Iris pigment epithelial cell (primary cell): ENCODE measurements around the gene MVB12B.

Source experiments
- DNase-seq: peaks from one replicate; pipeline ENCODE4 v3.0.0-alpha.2; 2011; ENCODE audit warnings: low read depth

The MVB12B gene

DNA sequence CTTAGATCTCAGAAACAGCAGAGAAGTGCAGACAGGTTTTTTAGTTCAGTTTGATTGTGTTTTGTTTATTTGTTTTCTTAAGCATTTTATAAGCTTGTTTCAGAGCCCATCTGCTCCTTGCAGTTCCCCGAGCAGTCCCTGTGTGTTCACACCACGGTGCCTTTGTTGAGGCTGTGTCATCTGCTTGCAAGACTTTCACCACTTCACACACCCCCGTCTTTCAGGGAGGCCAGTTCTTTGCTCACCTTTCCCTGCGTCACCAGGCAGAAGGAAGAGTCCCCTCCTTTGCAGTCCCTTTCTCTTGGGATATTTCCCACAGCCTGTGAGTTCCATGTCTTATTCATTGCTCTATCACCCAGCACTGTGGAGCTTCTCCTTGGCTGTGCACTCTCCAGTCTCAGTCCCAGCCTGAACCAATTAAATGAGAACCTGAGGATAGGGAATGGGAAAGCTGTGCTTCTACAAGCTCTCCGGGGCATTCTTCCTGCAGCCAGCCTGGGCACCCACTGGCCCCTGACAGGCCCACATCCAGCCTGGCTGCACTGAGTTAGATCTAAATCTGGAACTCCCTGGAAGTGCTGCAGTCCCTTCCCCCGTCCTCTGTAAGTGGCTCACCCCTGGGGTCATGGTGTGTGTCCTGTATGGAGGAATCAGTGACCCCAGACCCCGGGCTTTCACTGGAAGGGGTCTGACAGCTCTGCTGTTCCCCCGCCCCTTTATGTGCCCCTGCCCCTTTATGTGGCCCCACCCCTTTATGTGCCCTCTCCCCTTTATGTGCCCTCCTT, 5.5 kb downstream of the MVB12B start:
- DNase-seq = no peak

GRCh38 chr9:126334721-126335621, 8.3 kb downstream of the MVB12B start:
- DNase-seq = peak; percentile 59

GRCh38 chr9:126335837-126336735, 9.5 kb downstream of the MVB12B start:
- DNase-seq = no peak

DNA sequence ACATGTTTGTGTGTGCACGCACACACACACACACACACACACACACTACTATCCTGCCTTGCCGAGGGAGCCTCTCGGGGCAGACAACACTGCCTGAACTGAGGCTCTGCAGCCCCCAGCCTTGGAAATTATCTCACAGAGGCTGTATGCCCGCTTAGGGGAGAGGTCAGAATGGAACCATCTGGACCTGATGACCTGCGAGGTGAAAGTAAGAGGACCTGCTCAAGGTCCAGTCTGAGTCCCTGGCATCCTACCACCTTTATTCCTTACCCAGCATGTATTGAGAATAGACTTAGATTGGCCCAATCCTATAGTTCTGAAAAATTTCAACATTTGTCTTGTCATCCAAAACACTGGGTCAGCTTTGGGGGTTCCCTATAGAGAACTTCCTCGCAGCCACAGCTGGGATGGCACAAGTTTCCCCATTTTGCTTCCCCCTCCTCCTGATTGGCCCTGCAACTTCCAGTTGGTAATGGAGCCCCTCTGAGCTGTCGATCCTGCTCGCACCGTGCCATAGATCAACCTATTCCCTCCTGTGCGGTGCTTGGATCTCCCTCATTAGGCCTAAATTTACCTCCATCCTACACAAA, 10.2 kb downstream of the MVB12B start:
- DNase-seq = no peak

GRCh38 chr9:126337729-126338372, 11.2 kb downstream of the MVB12B start:
- no peak for DNase-seq

- DNase-seq = peak; percentile 12
Observed at GRCh38 chr9:126338945-126339344, 12.3 kb downstream of the MVB12B start.

DNA sequence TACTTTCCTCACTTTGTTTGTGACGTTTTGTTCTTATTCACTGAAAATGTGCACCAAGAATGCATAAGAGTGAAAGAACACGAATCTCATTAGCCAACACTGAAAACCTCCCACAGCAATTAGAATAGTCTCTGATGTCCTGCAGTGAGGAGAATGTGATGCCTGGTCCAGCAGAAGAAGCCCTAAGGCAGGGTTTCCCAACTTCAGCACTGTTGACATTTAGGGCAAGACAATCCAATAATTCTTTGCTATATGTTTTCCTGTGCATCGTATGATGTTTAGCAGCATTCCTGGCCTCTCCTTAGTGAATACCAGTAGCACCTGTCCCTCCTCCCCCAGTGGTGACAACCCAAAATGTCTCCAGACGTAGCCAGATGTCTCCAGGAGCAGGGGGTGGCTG, 14.8 kb downstream of the MVB12B start:
- DNase-seq = no peak

GRCh38 chr9:126341902-126342301, 15.3 kb downstream of the MVB12B start:
- DNase-seq = no peak

- no peak for DNase-seq
Observed at GRCh38 chr9:126342621-126343031, 16.0 kb downstream of the MVB12B start.

GRCh38 chr9:126343271-126343700, 16.7 kb downstream of the MVB12B start:
- DNase-seq = no peak

- no peak for DNase-seq
Observed at GRCh38 chr9:126346031-126346430, 19.4 kb downstream of the MVB12B start.

- no peak for DNase-seq
Observed at GRCh38 chr9:126347093-126347492, 20.5 kb downstream of the MVB12B start.

DNA sequence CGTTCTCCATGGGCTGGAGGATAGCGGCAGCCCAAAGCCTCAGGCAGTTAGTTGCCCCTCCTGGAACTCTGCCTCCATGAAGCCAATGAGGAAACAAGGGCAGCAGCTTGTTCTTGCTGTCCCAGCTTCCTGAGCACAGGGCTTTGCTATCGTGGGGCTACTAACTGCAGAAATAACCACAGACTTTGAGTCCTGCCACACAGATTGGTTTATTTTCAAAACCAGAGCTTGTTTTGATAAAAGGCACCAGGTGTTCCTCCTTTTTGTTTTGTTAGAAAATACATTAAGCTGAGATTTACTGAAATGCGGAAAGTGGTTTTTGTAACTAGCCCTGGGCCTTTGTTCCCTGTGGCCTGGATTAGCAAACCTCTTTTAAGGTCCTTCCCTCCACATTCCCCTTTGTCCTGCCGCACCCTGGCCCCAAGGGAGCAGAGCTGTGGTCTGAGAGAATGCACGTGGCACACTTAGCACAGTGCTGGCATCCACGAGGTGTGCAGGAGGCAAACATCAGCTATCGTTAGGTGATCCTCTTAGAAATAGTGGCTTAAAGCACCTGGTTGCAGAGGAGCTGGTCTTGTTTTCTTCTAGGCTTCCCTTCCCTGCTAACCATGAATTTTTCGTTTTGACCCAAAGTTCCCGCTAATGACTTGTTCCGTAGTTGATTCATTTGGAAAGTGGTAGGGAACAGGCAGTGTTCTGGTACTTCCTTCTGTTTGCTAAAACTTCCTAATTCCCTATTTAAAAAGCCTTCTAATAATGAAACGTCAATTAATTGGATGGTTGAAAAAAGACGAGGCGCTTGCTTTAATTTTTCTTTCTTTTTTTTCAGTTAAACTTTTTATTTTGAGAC, 21.5 kb downstream of the MVB12B start:
- DNase-seq = no peak

- DNase-seq = no peak
Observed at GRCh38 chr9:126348911-126349550, 22.4 kb downstream of the MVB12B start.

GRCh38 chr9:126354887-126355770, 28.5 kb downstream of the MVB12B start:
- DNase-seq = no peak

DNA sequence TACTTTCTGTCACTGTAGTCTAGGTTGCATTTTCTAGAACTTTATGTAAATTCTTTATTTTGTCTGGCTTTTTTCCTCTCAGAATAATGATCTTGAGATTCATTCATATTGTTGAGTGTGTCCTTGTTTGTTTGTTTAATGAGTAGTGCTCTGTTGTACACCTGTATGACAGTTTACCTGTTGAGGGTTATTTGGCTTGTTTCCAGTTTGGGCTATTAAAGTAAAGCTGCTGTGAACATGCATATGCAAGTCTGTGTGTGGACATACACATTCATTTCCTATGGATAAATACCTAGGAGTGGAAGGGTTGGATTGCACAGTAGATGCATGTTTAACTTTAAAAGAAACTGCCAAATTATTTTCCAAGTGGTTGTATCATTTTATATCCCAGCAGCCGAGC, 30.4 kb downstream of the MVB12B start:
- no peak for DNase-seq

- no peak for DNase-seq
Observed at GRCh38 chr9:126360073-126360472, 33.4 kb downstream of the MVB12B start.

DNA sequence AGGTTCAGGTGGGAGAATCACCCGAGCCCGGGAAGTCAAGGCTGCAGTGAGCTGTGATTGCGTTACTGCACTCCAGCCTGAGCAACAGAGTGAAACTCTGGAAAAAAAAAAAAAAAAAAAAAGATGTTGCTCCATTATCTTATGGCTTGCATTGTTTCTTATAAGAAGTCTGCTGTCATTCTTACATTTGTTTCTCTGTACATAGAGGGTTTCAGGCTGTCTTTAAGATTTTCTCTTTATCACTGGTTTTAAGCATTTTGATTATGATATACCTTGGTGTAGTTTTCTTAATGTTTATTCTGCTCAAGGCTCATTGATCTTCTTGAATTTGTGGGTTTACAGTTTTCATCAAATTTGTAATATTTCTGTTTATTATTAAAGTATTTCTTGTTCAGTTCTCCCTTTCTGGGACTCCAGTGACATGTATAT, 35.2 kb downstream of the MVB12B start:
- DNase-seq = no peak

GRCh38 chr9:126363250-126363649, 36.6 kb downstream of the MVB12B start:
- DNase-seq = no peak
